ENCODE data around the gene MACROD2. TPM values are rescaled to one million over a fixed set of nuclear protein-coding genes. Genes with fewer than 3 reads are reported as not detected.

The MACROD2 gene
- total RNA-seq, 1 experiment from 2014 or later = 3.7 TPM

DNA sequence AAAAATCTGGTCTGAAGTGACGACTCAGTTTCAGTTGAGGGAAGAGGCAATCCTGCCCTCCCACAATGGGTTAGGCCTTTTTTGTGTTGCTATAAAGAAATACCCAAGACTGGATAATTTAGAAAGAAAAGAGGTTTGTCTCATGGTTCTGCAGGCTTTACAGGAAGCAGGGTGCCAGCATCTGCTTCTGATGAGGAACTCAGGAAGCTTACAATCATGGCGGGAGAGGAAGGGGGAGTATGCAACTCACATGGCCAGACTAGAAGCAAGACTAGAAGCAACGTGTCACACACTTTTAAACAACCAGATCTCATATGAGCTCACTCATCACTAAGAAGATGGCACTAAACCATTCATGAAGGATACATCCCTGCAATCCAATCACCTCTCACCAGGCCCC lies 2048.6 kb downstream of the MACROD2 start:
- RAD21 ChIA-PET (ENCODE audit: low non-redundant PET in 1 of 2, low total read pairs in 2 of 2, uncharacterized antibody in 2 of 2, unreplicated experiment in 2 of 2) = no interaction called here
- Histone ChIP-seq H3K9me3 (ENCODE audit: control insufficient read depth in 1 of 2, insufficient read depth in 1 of 2, low read depth in 1 of 2, low read length in 2 of 2) (peaks cover 4 to 7% of the 10 kb centered on the region in 2 experiments; a peak in 2 of 4 replicates), H3K4me3 (replicated peaks in 1 of 2; ENCODE audit: low read depth in 1 of 2, low read length in 2 of 2) (no peak overlapping the region), H2AFZ (ENCODE audit: low read depth, low read length, poor library complexity, severe bottlenecking) (no peak overlapping the region), H3K4me1 (ENCODE audit: control insufficient read depth in 1 of 2, insufficient read depth in 2 of 2, low read length in 2 of 2) (no peaks in the 10 kb centered on the region), H3K79me2 (ENCODE audit: insufficient read depth, low read length) (no peaks in the 10 kb centered on the region), H3K27ac (ENCODE audit: low read depth, low read length) (no peak overlapping the region), H3K9me2 (ENCODE audit: insufficient read depth) (no peaks in the 10 kb centered on the region), H3K36me3 (ENCODE audit: control insufficient read depth in 1 of 2, insufficient read depth in 2 of 2, low read length in 2 of 2) (no peaks in the 10 kb centered on the region), H3K9ac (ENCODE audit: low read length) (no peak overlapping the region), H4K20me1 (ENCODE audit: insufficient read depth) (no peaks in the 10 kb centered on the region), H3K4me2 (ENCODE audit: low read length) (no peak overlapping the region), H3K27me3 (ENCODE audit: insufficient read depth, low read length) (no peaks in the 10 kb centered on the region)
- CTCF ChIA-PET = no interaction called here
- no peak for TF ChIP-seq FOSL1 (IDR thresholded peaks at IDR 0.05; ENCODE audit: low read depth)
- no TSS peak for BruUV-seq (replicated peaks)
- POLR2A ChIA-PET = no interaction called here
- no peak for ATAC-seq
- intact Hi-C loops (cut with micrococcal nuclease) = no loop called here
- no peak for DNase-seq (ENCODE audit: low read depth, low spot score)

DNA sequence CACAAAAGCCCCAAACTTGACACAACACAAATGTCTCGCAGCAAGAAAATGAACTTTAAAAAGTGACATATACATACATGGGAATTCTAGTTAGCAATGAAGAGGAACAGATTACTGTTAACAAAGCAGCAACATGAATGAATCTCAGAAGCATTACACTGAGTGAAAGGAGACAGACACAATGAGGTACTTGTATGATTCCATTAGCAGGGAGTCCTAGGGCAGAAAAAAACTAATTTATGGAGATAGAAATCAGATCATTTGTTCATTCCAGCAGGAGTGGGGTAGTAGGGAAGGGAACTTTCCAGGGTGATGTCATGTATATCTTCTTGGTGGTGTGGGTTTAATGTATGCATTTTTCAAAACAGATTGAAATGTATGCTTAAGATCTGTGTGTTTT lies 2053.6 kb downstream of the MACROD2 start:
- Histone ChIP-seq H3K4me2 (ENCODE audit: low read length) (no peak overlapping the region), H3K9ac (ENCODE audit: low read length) (no peak overlapping the region), H3K4me1 (ENCODE audit: control insufficient read depth in 1 of 2, insufficient read depth in 2 of 2, low read length in 2 of 2) (no peaks in the 10 kb centered on the region), H2AFZ (ENCODE audit: low read depth, low read length, poor library complexity, severe bottlenecking) (no peak overlapping the region), H3K27ac (ENCODE audit: low read depth, low read length) (no peak overlapping the region), H3K4me3 (replicated peaks in 1 of 2; ENCODE audit: low read depth in 1 of 2, low read length in 2 of 2) (no peak overlapping the region), H4K20me1 (ENCODE audit: insufficient read depth) (no peaks in the 10 kb centered on the region), H3K9me3 (ENCODE audit: control insufficient read depth in 1 of 2, insufficient read depth in 1 of 2, low read depth in 1 of 2, low read length in 2 of 2) (peaks cover 0 to 4% of the 10 kb centered on the region in 2 experiments; a peak in 2 of 4 replicates), H3K79me2 (ENCODE audit: insufficient read depth, low read length) (no peaks in the 10 kb centered on the region), H3K9me2 (ENCODE audit: insufficient read depth) (no peaks in the 10 kb centered on the region), H3K27me3 (ENCODE audit: insufficient read depth, low read length) (no peaks in the 10 kb centered on the region), H3K36me3 (ENCODE audit: control insufficient read depth in 1 of 2, insufficient read depth in 2 of 2, low read length in 2 of 2) (no peaks in the 10 kb centered on the region)
- no TSS peak for BruUV-seq (replicated peaks)
- POLR2A ChIA-PET = no interaction called here
- CTCF ChIA-PET = no interaction called here
- ATAC-seq (no peak), DNase-seq (ENCODE audit: low read depth, low spot score) (no peak)
- RAD21 ChIA-PET (ENCODE audit: low non-redundant PET in 1 of 2, low total read pairs in 2 of 2, uncharacterized antibody in 2 of 2, unreplicated experiment in 2 of 2) = no interaction called here
- no peak for TF ChIP-seq POLR2AphosphoS5 (IDR thresholded peaks at IDR 0.05; ENCODE audit: low read depth, low read length)
- TF ChIP-seq, protein P1, sequence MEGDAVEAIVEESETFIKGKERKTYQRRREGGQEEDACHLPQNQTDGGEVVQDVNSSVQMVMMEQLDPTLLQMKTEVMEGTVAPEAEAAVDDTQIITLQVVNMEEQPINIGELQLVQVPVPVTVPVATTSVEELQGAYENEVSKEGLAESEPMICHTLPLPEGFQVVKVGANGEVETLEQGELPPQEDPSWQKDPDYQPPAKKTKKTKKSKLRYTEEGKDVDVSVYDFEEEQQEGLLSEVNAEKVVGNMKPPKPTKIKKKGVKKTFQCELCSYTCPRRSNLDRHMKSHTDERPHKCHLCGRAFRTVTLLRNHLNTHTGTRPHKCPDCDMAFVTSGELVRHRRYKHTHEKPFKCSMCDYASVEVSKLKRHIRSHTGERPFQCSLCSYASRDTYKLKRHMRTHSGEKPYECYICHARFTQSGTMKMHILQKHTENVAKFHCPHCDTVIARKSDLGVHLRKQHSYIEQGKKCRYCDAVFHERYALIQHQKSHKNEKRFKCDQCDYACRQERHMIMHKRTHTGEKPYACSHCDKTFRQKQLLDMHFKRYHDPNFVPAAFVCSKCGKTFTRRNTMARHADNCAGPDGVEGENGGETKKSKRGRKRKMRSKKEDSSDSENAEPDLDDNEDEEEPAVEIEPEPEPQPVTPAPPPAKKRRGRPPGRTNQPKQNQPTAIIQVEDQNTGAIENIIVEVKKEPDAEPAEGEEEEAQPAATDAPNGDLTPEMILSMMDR (IDR thresholded peaks at IDR 0.05 in 2 of 3, conservative IDR thresholded peaks at IDR 0.05 in 1 of 3; ENCODE audit: borderline replicate concordance in 1 of 3, insufficient read depth in 1 of 3, low read depth in 2 of 3, low read length in 2 of 3) = no peak
- TF ChIP-seq JUND (IDR thresholded peaks at IDR 0.05) = no peak
- TF ChIP-seq, protein P2, sequence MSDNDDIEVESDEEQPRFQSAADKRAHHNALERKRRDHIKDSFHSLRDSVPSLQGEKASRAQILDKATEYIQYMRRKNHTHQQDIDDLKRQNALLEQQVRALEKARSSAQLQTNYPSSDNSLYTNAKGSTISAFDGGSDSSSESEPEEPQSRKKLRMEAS (IDR thresholded peaks at IDR 0.05) = no peak
- TF ChIP-seq, protein P3, sequence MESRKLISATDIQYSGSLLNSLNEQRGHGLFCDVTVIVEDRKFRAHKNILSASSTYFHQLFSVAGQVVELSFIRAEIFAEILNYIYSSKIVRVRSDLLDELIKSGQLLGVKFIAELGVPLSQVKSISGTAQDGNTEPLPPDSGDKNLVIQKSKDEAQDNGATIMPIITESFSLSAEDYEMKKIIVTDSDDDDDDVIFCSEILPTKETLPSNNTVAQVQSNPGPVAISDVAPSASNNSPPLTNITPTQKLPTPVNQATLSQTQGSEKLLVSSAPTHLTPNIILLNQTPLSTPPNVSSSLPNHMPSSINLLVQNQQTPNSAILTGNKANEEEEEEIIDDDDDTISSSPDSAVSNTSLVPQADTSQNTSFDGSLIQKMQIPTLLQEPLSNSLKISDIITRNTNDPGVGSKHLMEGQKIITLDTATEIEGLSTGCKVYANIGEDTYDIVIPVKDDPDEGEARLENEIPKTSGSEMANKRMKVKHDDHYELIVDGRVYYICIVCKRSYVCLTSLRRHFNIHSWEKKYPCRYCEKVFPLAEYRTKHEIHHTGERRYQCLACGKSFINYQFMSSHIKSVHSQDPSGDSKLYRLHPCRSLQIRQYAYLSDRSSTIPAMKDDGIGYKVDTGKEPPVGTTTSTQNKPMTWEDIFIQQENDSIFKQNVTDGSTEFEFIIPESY (IDR thresholded peaks at IDR 0.05; ENCODE audit: extremely low read depth, insufficient replicate concordance, low read length) = no peak
- TF ChIP-seq CEBPB (IDR thresholded peaks at IDR 0.05; ENCODE audit: low read depth) = no peak
- TF ChIP-seq YY1 (IDR thresholded peaks at IDR 0.05; ENCODE audit: extremely low read depth, insufficient replicate concordance, low read depth, low read length) = no peak
- TF ChIP-seq ELF1 (IDR thresholded peaks at IDR 0.05; ENCODE audit: borderline replicate concordance, low read depth) = no peak
- TF ChIP-seq SIN3A (IDR thresholded peaks at IDR 0.05; ENCODE audit: low read depth) = no peak
- intact Hi-C loops (cut with micrococcal nuclease) = no loop called here

Measured in HCT116 (cell line).